K562 (cell line): ENCODE measurements around the gene DRP2.

ENCODE experiments used
- BACH1 ChIP-seq: fragments of 200-800 bp; sonication (Bioruptor generic); IDR thresholded peaks from 2 replicates; pipeline ENCODE4 v1.6.1; 2016; ENCODE audit warnings: missing genetic modification characterization, missing compliant biosample characterization
- EP300 ChIP-seq: IDR thresholded peaks from 2 replicates; pipeline ENCODE4 v1.6.1; 2012; ENCODE audit warnings: low read length, improper control_type of control experiment
- TF ChIP-seq, protein P1 (sequence below): sonication (generic); formaldehyde crosslinking; IDR thresholded peaks from 2 replicates; pipeline ENCODE4 v1.5.0; 2020; ENCODE audit warnings: missing genetic modification reagents
- TF ChIP-seq, protein P2 (sequence below), 3 experiments: IDR thresholded peaks in 2 of 3; conservative IDR thresholded peaks in 1 of 3; 2 replicates each; pipeline ENCODE4 v1.5.1; 2011 to 2012; ENCODE audit warnings: low read length in 3 of 3, mild to moderate bottlenecking in 3 of 3, control low read depth in 2 of 3, improper control_type of control experiment in 1 of 3, inconsistent platforms in 1 of 3, low read depth in 1 of 3, mixed read lengths in 1 of 3, moderate library complexity in 1 of 3; ENCODE audit not compliant: insufficient read depth in 2 of 3

DNA sequence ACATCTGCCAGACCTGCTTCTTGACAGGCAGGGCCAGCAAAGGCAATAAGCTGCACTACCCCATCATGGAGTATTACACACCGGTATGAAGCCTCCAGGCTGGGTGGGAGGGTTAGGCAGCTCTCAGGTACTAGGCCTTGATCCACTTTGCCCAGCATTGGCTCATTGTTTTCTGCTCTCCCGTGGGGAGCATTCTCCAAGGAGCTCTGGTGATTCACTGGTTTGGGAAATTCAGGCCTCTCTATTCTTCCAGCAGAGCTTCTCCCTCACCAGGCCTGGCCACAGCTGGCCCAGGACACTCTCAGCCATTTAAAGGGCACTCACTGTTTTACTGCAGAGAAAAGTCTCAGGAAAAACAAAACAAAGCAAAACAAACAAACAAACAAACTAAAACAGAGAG lies 33.0 kb downstream of the DRP2 start:
- no peak for TF ChIP-seq EP300
- no peak for TF ChIP-seq BACH1 (tag)
- TF ChIP-seq, protein P1, sequence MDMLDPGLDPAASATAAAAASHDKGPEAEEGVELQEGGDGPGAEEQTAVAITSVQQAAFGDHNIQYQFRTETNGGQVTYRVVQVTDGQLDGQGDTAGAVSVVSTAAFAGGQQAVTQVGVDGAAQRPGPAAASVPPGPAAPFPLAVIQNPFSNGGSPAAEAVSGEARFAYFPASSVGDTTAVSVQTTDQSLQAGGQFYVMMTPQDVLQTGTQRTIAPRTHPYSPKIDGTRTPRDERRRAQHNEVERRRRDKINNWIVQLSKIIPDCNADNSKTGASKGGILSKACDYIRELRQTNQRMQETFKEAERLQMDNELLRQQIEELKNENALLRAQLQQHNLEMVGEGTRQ (CRISPR knock-in tag), result no peak
- TF ChIP-seq, protein P2, sequence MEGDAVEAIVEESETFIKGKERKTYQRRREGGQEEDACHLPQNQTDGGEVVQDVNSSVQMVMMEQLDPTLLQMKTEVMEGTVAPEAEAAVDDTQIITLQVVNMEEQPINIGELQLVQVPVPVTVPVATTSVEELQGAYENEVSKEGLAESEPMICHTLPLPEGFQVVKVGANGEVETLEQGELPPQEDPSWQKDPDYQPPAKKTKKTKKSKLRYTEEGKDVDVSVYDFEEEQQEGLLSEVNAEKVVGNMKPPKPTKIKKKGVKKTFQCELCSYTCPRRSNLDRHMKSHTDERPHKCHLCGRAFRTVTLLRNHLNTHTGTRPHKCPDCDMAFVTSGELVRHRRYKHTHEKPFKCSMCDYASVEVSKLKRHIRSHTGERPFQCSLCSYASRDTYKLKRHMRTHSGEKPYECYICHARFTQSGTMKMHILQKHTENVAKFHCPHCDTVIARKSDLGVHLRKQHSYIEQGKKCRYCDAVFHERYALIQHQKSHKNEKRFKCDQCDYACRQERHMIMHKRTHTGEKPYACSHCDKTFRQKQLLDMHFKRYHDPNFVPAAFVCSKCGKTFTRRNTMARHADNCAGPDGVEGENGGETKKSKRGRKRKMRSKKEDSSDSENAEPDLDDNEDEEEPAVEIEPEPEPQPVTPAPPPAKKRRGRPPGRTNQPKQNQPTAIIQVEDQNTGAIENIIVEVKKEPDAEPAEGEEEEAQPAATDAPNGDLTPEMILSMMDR (IDR thresholded peaks at IDR 0.05 in 2 of 3, conservative IDR thresholded peaks at IDR 0.05 in 1 of 3; ENCODE audit: insufficient read depth in 2 of 3, low read depth in 1 of 3, low read length in 3 of 3), result no peak
